SU-DHL-6 (cell line): ENCODE measurements around the gene CSF3R.

ENCODE experiments used
- H2AFZ ChIP-seq: fragments of 200-600 bp; sonication (generic); 2 replicates; pipeline ENCODE4 v1.6.1; 2014; ENCODE audit warnings: low read depth, mild to moderate bottlenecking, moderate library complexity, mixed read lengths, antibody characterized with exemption, low read length; ENCODE audit not compliant: severe bottlenecking
- H3F3A ChIP-seq: fragments of 200-600 bp; shearing (Covaris generic); 2 replicates; pipeline ENCODE4 v1.6.0; 2016; ENCODE audit warnings: antibody characterized with exemption, mild to moderate bottlenecking; ENCODE audit not compliant: insufficient read depth
- H3K27ac ChIP-seq: fragments of 200-600 bp; sonication (generic); 2 replicates; pipeline ENCODE4 v1.5.1; 2016; ENCODE audit warnings: low read depth, mild to moderate bottlenecking, low read length, moderate library complexity, mixed read lengths
- H3K27me3 ChIP-seq: fragments of 200-600 bp; sonication (generic), shearing (Covaris generic); 2 replicates; pipeline ENCODE4 v1.6.0; 2014; ENCODE audit warnings: mild to moderate bottlenecking, low read length
- H3K36me3 ChIP-seq: fragments of 200-600 bp; sonication (generic); 2 replicates; pipeline ENCODE4 v1.6.1; 2014; ENCODE audit warnings: mild to moderate bottlenecking, low read length, mixed read lengths
- H3K4me2 ChIP-seq: fragments of 300-600, 200-600 bp; shearing (Covaris generic), sonication (generic); 2 replicates; pipeline ENCODE4 v1.6.0; 2014; ENCODE audit warnings: low read length, low read depth, mild to moderate bottlenecking; ENCODE audit not compliant: poor library complexity, severe bottlenecking
- H3K4me3 ChIP-seq: fragments of 200-600 bp; sonication (generic); 2 replicates; pipeline ENCODE4 v1.5.1; 2014; ENCODE audit warnings: antibody characterized with exemption, low read length, mild to moderate bottlenecking, mixed read lengths; ENCODE audit not compliant: insufficient read depth, poor library complexity, severe bottlenecking
- H3K79me2 ChIP-seq: fragments of 200-600 bp; sonication (generic); 2 replicates; pipeline ENCODE4 v1.6.1; 2014; ENCODE audit warnings: mild to moderate bottlenecking, low read length, moderate library complexity; ENCODE audit not compliant: insufficient read depth
- H3K9ac ChIP-seq: fragments of 200-600 bp; sonication (generic); 2 replicates; pipeline ENCODE4 v1.7.0; 2014; ENCODE audit warnings: mild to moderate bottlenecking, low read length
- H3K9me2 ChIP-seq: fragments of 200-600 bp; sonication (generic); replicated peaks from 2 replicates; pipeline ENCODE4 v1.6.1; 2014; ENCODE audit warnings: low read length; ENCODE audit not compliant: insufficient read depth
- H3K9me3 ChIP-seq: fragments of 200-600 bp; sonication (generic); 2 replicates; pipeline ENCODE4 v1.6.1; 2014; ENCODE audit warnings: low read length, mixed read lengths; ENCODE audit not compliant: insufficient read depth
- H4K20me1 ChIP-seq: fragments of 200-600 bp; sonication (generic); 2 replicates; pipeline ENCODE4 v1.6.1; 2014; ENCODE audit warnings: low read depth, mild to moderate bottlenecking, antibody characterized with exemption, low read length, moderate library complexity, mixed read lengths
- EZH2phosphoT487 ChIP-seq: fragments of 200-600 bp; sonication (generic), shearing (Covaris generic); conservative IDR thresholded peaks from 2 replicates; pipeline ENCODE4 v1.6.1; 2018; ENCODE audit warnings: mild to moderate bottlenecking, antibody characterized with exemption, low read length, moderate library complexity, mixed read lengths
- TF ChIP-seq, protein P1 (sequence below): fragments of 200-600 bp; sonication (generic); IDR thresholded peaks from one replicate; pipeline ENCODE4 v1.5.1; 2017; ENCODE audit warnings: antibody characterized with exemption, mild to moderate bottlenecking, low read length, moderate library complexity; ENCODE audit not compliant: insufficient read depth, poor library complexity, severe bottlenecking

CSF3R gene

DNA sequence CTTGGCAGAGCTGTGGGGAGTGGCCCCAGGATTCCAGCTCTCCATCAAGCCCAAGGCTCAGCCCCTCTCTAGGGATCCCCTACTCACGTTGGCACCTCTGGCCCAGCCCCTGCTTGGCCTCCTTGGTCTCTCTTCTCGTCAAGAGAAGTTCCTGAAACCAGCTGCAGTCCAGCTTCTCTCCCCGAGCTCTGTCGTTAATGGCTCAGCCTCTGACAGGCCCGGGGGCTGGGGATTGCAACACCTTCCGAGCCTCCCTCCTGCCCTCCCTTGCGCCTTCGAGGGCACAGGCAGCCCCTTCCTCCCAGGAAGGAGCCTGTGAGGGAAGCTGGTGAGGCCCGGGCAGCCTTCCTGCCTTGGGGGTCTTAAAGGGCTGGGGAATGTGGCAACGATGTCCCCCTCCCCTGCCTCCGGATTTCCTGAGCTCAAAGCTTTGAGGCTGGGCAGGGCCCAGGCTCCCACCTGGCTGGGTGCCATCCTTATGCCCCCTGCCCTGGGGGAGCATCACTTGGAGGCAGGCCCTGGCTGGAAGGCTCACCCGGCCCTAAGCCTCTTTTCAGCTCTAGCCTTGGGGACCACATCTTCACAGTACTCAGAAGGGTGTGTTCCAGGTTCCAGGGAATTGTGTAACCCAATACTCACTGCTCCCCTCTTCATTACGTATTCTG, at the start of gene CSF3R:
CSF3R (minus strand) TSS at position 190 of the 665 bp plus-strand sequence. CDS start 3,417 bp downstream, outside the sequence.
- H3K4me2 ChIP-seq, result no peak within 1 kb of the TSS
- no peak within 1 kb of the TSS for H2AFZ ChIP-seq

DNA sequence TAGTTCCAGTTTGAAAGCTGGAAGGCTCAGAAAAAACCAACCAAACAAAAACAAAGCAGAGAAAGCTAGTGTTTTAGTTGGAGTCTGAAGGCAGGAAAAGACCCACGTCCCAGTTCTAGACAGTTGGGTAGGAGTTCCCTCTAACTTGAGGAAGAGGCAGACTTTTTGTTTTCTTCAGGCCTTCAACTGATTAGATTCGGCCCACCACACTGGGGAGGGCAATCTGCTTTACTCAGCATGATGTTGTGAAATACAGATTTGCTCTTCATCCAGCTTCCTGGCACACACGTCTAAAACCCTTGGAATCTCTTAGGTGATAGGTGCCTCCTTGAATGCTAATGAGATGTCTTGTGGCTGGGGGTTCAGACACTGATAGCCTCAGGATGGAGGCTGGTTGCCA, 49.1 kb upstream of the CSF3R start:
- no peaks in the 10 kb centered on the region for H3K27me3 ChIP-seq
- TF ChIP-seq EZH2phosphoT487, result no peak
- TF ChIP-seq, protein P1, sequence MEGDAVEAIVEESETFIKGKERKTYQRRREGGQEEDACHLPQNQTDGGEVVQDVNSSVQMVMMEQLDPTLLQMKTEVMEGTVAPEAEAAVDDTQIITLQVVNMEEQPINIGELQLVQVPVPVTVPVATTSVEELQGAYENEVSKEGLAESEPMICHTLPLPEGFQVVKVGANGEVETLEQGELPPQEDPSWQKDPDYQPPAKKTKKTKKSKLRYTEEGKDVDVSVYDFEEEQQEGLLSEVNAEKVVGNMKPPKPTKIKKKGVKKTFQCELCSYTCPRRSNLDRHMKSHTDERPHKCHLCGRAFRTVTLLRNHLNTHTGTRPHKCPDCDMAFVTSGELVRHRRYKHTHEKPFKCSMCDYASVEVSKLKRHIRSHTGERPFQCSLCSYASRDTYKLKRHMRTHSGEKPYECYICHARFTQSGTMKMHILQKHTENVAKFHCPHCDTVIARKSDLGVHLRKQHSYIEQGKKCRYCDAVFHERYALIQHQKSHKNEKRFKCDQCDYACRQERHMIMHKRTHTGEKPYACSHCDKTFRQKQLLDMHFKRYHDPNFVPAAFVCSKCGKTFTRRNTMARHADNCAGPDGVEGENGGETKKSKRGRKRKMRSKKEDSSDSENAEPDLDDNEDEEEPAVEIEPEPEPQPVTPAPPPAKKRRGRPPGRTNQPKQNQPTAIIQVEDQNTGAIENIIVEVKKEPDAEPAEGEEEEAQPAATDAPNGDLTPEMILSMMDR, result no peak
- H3K9me2 ChIP-seq, result no peaks in the 10 kb centered on the region
- no peaks in the 10 kb centered on the region for H3K79me2 ChIP-seq
- H3K4me2 ChIP-seq, result no peak overlapping the region
- H4K20me1 ChIP-seq, result no peaks in the 10 kb centered on the region
- H2AFZ ChIP-seq, result no peak overlapping the region
- no peaks in the 10 kb centered on the region for H3K9me3 ChIP-seq
- no peak overlapping the region for H3K9ac ChIP-seq
- no peak overlapping the region for H3K27ac ChIP-seq
- H3F3A ChIP-seq, result no peaks in the 10 kb centered on the region
- H3K36me3 ChIP-seq, result no peaks in the 10 kb centered on the region
- H3K4me3 ChIP-seq, result no peak overlapping the region

More for the DNA sequence above, at the start of gene CSF3R:
- Histone ChIP-seq H3K9me2 (no peaks in the 10 kb centered on the region), H3K79me2 (no peaks in the 10 kb centered on the region), H3K9me3 (no peaks in the 10 kb centered on the region), H3K9ac (no peak within 1 kb of the TSS), H3K27me3 (no peaks in the 10 kb centered on the region), H3K4me3 (no peak within 1 kb of the TSS), H3F3A (peaks cover 10% of the 10 kb centered on the region; the same call in 1 of the 2 replicates), H4K20me1 (no peaks in the 10 kb centered on the region), H3K27ac (no peak within 1 kb of the TSS), H3K36me3 (no peaks in the 10 kb centered on the region)
- TF ChIP-seq EZH2phosphoT487, result no peak
- TF ChIP-seq, protein P1, result no peak

DNA sequence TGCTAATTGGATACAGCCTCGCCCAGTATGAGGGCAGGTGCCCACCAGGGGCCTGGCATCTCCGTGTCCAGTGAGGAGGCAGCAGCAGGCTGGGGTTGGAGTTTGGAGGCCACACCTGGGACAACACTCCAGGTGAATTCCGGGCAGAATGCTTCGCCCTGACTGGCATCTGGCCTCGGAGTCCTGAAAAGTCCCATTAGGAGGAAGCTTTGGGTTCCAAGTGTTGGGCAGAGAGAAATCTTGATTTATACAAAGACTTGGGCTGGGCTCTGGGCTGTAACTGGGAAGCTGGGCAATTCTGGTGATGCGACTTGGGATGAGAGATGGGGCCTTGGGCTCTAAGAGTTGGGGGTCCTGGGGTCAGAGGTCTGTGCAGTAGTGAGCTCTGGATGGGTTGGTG, 48.1 kb upstream of the CSF3R start:
- Histone ChIP-seq H3K27me3 (no peaks in the 10 kb centered on the region), H3K4me3 (no peak overlapping the region), H3F3A (no peaks in the 10 kb centered on the region), H3K9me2 (no peaks in the 10 kb centered on the region), H2AFZ (no peak overlapping the region), H3K79me2 (no peaks in the 10 kb centered on the region), H3K36me3 (no peaks in the 10 kb centered on the region), H3K27ac (no peak overlapping the region), H3K9ac (no peak overlapping the region), H3K9me3 (no peaks in the 10 kb centered on the region), H3K4me2 (no peak overlapping the region), H4K20me1 (no peaks in the 10 kb centered on the region)
- TF ChIP-seq, protein P1, result no peak
- TF ChIP-seq EZH2phosphoT487, result no peak
